Cardiac septum (tissue), 1 donor: Measurements from ENCODE around the gene UIMC1. TPM values are rescaled to one million over a fixed set of nuclear protein-coding genes. Genes with fewer than 3 reads are reported as not detected.
A peak's percentile ranks its signal among the peaks of the same experiment; 100 is the strongest.

ENCODE experiments used
- DNase-seq: peaks from one replicate; pipeline ENCODE4 v3.0.0-alpha.2; 2020; ENCODE audit warnings: low spot score
- intact Hi-C: fragments of 100-400 bp; cut with DNase I; formaldehyde crosslinking; loops from one replicate; pipeline ENCODE4 v1.14.0; 2022
- total RNA-seq: library from RNA; stranded (reverse); fragmentation: NEBNext Ultra II Directional; extraction: Animal tissue kit (Norgen Biotek cat#: 25700); gene quantifications from one replicate; pipeline ENCODE4 v1.2.1, GENCODE V29; 2021
- donor health status: DM: no; HTN: no; CAD: no.

The UIMC1 gene
- total RNA-seq, 1 donor from 2014 or later, result 55.0 TPM

- DNase-seq, result peak; percentile 63
- intact Hi-C loops, result no loop called here
These were observed 117.0 kb downstream of the UIMC1 start for GRCh38 chr5:176889321-176890280.

- intact Hi-C loops, result no loop called here
These were observed 117.8 kb downstream of the UIMC1 start for GRCh38 chr5:176888865-176889165.

GRCh38 chr5:176888016-176888864, 118.3 kb downstream of the UIMC1 start:
- peak; percentile 54 for DNase-seq
- intact Hi-C loops, result no loop called here

More at GRCh38 chr5:176888865-176889165, 117.8 kb downstream of the UIMC1 start:
- no peak for DNase-seq

GRCh38 chr5:176887252-176887849, 119.2 kb downstream of the UIMC1 start:
- DNase-seq, result peak; percentile 49
- intact Hi-C loops, result no loop called here

- intact Hi-C loops, result no loop called here
- DNase-seq, result peak; percentile 47
These were observed 120.0 kb downstream of the UIMC1 start for GRCh38 chr5:176886336-176887251.

GRCh38 chr5:176884571-176884890, 122.0 kb downstream of the UIMC1 start:
- no peak for DNase-seq
- intact Hi-C loops, result no loop called here

- intact Hi-C loops, result no loop called here
- no peak for DNase-seq
These were observed 122.6 kb downstream of the UIMC1 start for GRCh38 chr5:176883700-176884570.

GRCh38 chr5:176882567-176882903, 124.0 kb downstream of the UIMC1 start:
- intact Hi-C loops, result no loop called here

GRCh38 chr5:176881816-176882566, 124.6 kb downstream of the UIMC1 start:
- intact Hi-C loops, result no loop called here
- DNase-seq, result no peak

More at GRCh38 chr5:176882567-176882903, 124.0 kb downstream of the UIMC1 start:
- DNase-seq, result no peak

- intact Hi-C loops, result no loop called here
- no peak for DNase-seq
These were observed 125.4 kb downstream of the UIMC1 start for GRCh38 chr5:176881021-176881749.

- intact Hi-C loops, result no loop called here
- DNase-seq, result no peak
These were observed 126.1 kb downstream of the UIMC1 start for GRCh38 chr5:176880366-176881020.

- intact Hi-C loops, result no loop called here
- no peak for DNase-seq
These were observed 126.8 kb downstream of the UIMC1 start for GRCh38 chr5:176879663-176880361.

GRCh38 chr5:176878906-176879662, 127.5 kb downstream of the UIMC1 start:
- no peak for DNase-seq

GRCh38 chr5:176878463-176878862, 128.1 kb downstream of the UIMC1 start:
- intact Hi-C loops, result no loop called here
- DNase-seq, result no peak

More at GRCh38 chr5:176878906-176879662, 127.5 kb downstream of the UIMC1 start:
- intact Hi-C loops, result no loop called here

- intact Hi-C loops, result no loop called here
- no peak for DNase-seq
These were observed 128.7 kb downstream of the UIMC1 start for GRCh38 chr5:176877793-176878331.
